GM06990 (cell line): Measurements from ENCODE around the gene LENEP.

ENCODE experiments used
- DNase-seq: peaks from one replicate; pipeline ENCODE4 v3.0.0-alpha.2; 2011; ENCODE audit not compliant: insufficient read length; ENCODE audit errors: extremely low read depth
- H3K27me3 ChIP-seq: replicated peaks from 2 replicates; pipeline ENCODE4 v1.6.0; 2011; ENCODE audit warnings: low read length; ENCODE audit not compliant: control insufficient read depth, insufficient read depth
- H3K36me3 ChIP-seq: 2 replicates; pipeline ENCODE4 v1.5.1; 2011; ENCODE audit warnings: low read length; ENCODE audit not compliant: control insufficient read depth, insufficient read depth
- H3K4me3 ChIP-seq: replicated peaks from 2 replicates; pipeline ENCODE4 v1.5.1; 2011; ENCODE audit warnings: low read depth, mild to moderate bottlenecking, control low read depth, low read length
- CTCF ChIP-seq: IDR thresholded peaks from 2 replicates; pipeline ENCODE4 v1.5.1; 2011; ENCODE audit warnings: low read length, control low read depth, mild to moderate bottlenecking, inconsistent platforms; ENCODE audit not compliant: insufficient read depth, poor library complexity, severe bottlenecking

The LENEP gene

GRCh38 chr1:155018617-155019348 lies 25.4 kb downstream of the LENEP start:
- Histone ChIP-seq H3K4me3 (no peak overlapping the region), H3K36me3 (peaks cover 8% of the 10 kb centered on the region), H3K27me3 (no peaks in the 10 kb centered on the region)
- DNase-seq = no peak
- no peak for TF ChIP-seq CTCF

- Histone ChIP-seq H3K36me3 (peaks cover 7% of the 10 kb centered on the region), H3K27me3 (no peaks in the 10 kb centered on the region), H3K4me3 (no peak overlapping the region)
- TF ChIP-seq CTCF = no peak
- DNase-seq = no peak
Observed at GRCh38 chr1:155019377-155020245, 26.2 kb downstream of the LENEP start.

- TF ChIP-seq CTCF = no peak
Observed at GRCh38 chr1:155022136-155022926, 28.9 kb downstream of the LENEP start.

GRCh38 chr1:155022927-155023236 lies 29.5 kb downstream of the LENEP start:
- no peaks in the 10 kb centered on the region for H3K27me3 ChIP-seq
- no peak overlapping the region for H3K4me3 ChIP-seq
- no peaks in the 10 kb centered on the region for H3K36me3 ChIP-seq
- no peak for TF ChIP-seq CTCF
- no peak for DNase-seq

More at GRCh38 chr1:155022136-155022926, 28.9 kb downstream of the LENEP start:
- DNase-seq = no peak
- H3K27me3 ChIP-seq = no peaks in the 10 kb centered on the region
- no peak overlapping the region for H3K4me3 ChIP-seq
- no peaks in the 10 kb centered on the region for H3K36me3 ChIP-seq

- no peak for TF ChIP-seq CTCF
- H3K27me3 ChIP-seq = no peaks in the 10 kb centered on the region
- H3K36me3 ChIP-seq = no peaks in the 10 kb centered on the region
- DNase-seq = no peak
- H3K4me3 ChIP-seq = no peak overlapping the region
Observed at GRCh38 chr1:155023627-155024026, 30.2 kb downstream of the LENEP start.
